ENCODE results near the gene MINPP1.

DNA sequence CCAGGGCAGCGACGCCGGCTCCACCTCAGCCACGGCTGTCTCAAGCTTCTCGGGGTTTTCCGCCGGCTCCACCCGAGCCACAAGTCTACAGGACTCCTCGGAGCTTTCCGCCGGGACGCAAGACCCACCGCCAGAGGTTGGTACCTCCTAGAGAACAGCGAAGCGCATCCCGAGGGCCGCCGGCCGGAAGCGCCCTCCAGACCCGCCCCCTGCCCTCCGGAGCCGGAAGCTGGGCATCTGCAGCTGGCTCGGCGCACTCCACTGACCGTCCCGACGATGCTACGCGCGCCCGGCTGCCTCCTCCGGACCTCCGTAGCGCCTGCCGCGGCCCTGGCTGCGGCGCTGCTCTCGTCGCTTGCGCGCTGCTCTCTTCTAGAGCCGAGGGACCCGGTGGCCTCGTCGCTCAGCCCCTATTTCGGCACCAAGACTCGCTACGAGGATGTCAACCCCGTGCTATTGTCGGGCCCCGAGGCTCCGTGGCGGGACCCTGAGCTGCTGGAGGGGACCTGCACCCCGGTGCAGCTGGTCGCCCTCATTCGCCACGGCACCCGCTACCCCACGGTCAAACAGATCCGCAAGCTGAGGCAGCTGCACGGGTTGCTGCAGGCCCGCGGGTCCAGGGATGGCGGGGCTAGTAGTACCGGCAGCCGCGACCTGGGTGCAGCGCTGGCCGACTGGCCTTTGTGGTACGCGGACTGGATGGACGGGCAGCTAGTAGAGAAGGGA lies at the start of gene MINPP1:
- TF ChIP-seq, protein P1, sequence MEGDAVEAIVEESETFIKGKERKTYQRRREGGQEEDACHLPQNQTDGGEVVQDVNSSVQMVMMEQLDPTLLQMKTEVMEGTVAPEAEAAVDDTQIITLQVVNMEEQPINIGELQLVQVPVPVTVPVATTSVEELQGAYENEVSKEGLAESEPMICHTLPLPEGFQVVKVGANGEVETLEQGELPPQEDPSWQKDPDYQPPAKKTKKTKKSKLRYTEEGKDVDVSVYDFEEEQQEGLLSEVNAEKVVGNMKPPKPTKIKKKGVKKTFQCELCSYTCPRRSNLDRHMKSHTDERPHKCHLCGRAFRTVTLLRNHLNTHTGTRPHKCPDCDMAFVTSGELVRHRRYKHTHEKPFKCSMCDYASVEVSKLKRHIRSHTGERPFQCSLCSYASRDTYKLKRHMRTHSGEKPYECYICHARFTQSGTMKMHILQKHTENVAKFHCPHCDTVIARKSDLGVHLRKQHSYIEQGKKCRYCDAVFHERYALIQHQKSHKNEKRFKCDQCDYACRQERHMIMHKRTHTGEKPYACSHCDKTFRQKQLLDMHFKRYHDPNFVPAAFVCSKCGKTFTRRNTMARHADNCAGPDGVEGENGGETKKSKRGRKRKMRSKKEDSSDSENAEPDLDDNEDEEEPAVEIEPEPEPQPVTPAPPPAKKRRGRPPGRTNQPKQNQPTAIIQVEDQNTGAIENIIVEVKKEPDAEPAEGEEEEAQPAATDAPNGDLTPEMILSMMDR (IDR thresholded peaks at IDR 0.05; ENCODE audit: low read depth, low read length, poor library complexity, severe bottlenecking) = no peak
- TF ChIP-seq EZH2phosphoT487 (IDR thresholded peaks at IDR 0.05; ENCODE audit: borderline replicate concordance, low read length) = peak; percentile 86; the same call in 1 of the 2 replicates
